ENCODE measurements around the gene GJB6.

DNA sequence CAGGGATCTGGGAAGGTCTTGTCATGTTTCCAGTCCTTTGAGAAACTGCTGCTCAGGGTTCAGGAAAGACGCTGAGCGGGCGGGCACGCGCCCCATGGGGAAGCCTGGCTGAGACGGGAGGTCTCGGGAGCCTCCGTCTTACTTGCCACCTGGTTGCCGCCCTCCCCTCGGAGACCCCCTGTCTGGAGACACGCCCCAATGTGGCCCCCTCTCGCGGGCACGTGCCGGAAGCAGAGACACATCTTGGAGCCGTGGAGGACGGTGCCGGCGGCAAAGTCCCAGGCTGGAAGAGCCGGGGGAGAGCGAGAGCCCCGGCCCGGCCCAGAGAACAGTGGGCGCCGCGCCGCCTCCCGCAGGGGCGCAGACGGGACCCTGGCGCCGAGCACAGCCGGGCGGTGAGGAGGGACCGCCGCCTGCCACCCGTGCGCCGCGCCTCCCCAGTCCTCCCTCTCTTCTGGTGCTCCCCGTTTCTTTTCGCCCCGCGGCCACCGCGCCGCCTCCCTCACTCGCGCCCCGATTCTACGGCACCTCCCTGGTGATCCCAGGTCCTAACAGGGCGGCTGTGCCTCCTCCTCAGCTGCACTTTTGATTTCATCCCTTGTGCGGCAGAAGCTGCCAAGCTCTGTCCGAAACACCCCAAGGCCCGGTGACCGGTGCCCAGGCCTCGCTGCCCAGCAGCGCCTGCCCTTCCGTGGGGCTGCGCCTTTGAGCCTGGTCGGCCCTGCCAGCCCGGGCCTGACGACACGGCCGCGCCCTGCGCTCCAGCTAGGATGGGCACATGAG is 54.9 kb downstream of the GJB6 start:
- TF ChIP-seq, protein P1, sequence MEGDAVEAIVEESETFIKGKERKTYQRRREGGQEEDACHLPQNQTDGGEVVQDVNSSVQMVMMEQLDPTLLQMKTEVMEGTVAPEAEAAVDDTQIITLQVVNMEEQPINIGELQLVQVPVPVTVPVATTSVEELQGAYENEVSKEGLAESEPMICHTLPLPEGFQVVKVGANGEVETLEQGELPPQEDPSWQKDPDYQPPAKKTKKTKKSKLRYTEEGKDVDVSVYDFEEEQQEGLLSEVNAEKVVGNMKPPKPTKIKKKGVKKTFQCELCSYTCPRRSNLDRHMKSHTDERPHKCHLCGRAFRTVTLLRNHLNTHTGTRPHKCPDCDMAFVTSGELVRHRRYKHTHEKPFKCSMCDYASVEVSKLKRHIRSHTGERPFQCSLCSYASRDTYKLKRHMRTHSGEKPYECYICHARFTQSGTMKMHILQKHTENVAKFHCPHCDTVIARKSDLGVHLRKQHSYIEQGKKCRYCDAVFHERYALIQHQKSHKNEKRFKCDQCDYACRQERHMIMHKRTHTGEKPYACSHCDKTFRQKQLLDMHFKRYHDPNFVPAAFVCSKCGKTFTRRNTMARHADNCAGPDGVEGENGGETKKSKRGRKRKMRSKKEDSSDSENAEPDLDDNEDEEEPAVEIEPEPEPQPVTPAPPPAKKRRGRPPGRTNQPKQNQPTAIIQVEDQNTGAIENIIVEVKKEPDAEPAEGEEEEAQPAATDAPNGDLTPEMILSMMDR (tag by site-specific recombination; IDR thresholded peaks at IDR 0.05): no peak
- TF ChIP-seq OVOL3 (tag by site-specific recombination; IDR thresholded peaks at IDR 0.05) (no peak), ZNF501 (tag by site-specific recombination; IDR thresholded peaks at IDR 0.05) (no peak), ZNF18 (tag by site-specific recombination; IDR thresholded peaks at IDR 0.05) (no peak), TRIM28 (IDR thresholded peaks at IDR 0.05; ENCODE audit: borderline replicate concordance, low read length) (no peak)
